IMR-90 (cell line): ENCODE data around the gene MTAP.

Experiments used
- BHLHE40 ChIP-seq: fragments of 150-350 bp; IDR thresholded peaks from 2 replicates; pipeline ENCODE4 v1.6.1; 2016; ENCODE audit warnings: mild to moderate bottlenecking, low read depth, low read length
- CEBPB ChIP-seq: IDR thresholded peaks from 2 replicates; pipeline ENCODE4 v1.6.1; 2012; ENCODE audit warnings: low read depth, low read length, improper control_type of control experiment
- FOS ChIP-seq: fragments of 150-350 bp; IDR thresholded peaks from 2 replicates; pipeline ENCODE4 v1.6.1; 2016; ENCODE audit warnings: low read depth, low read length
- MAZ ChIP-seq: IDR thresholded peaks from 2 replicates; pipeline ENCODE4 v1.6.1; 2012; ENCODE audit warnings: low read depth, mild to moderate bottlenecking, low read length, improper control_type of control experiment, moderate library complexity, borderline replicate concordance
- NFE2L2 ChIP-seq: fragments of 150-350 bp; IDR thresholded peaks from 2 replicates; pipeline ENCODE4 v1.6.1; 2016; ENCODE audit warnings: low read depth, mild to moderate bottlenecking, low read length
- POLR2A ChIP-seq: IDR thresholded peaks from 2 replicates; pipeline ENCODE4 v1.6.1; 2012; ENCODE audit warnings: mild to moderate bottlenecking, low read depth, low read length
- RAD21 ChIP-seq: IDR thresholded peaks from 2 replicates; pipeline ENCODE4 v1.6.1; 2012; ENCODE audit warnings: low read length, improper control_type of control experiment
- RFX5 ChIP-seq: IDR thresholded peaks from 2 replicates; pipeline ENCODE4 v1.8.0; 2012; ENCODE audit warnings: low read depth, mild to moderate bottlenecking, low read length, moderate library complexity
- TF ChIP-seq, protein P1 (sequence below): conservative IDR thresholded peaks from 2 replicates; pipeline ENCODE4 v1.5.1; 2012; ENCODE audit warnings: mild to moderate bottlenecking, low read depth, low read length, improper control_type of control experiment
- TF ChIP-seq, protein P2 (sequence below): fragments of 150-350 bp; IDR thresholded peaks from 2 replicates; pipeline ENCODE4 v1.6.1; 2016; ENCODE audit warnings: low read depth, mild to moderate bottlenecking, low read length, moderate library complexity, borderline replicate concordance

DNA sequence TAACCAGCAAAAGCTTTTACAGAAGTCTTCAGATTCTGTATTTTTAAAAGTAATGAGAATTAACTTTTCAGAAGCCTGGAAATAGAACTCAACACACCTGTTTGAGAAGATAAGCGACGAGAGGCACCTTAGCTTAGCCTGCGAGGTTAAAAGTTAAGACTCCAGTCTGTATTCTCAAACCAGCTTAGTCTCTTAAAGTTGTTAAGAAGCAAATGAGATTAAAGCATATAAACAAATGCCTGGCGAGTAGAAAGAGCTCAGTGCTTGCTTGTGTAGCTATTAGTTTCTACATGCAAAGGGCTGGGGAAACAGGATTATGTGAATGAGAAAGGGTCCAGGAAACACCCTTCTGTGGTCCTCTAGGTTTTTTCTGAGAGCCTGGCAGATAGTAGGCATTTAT lies 51.7 kb downstream of the MTAP start:
- TF ChIP-seq, protein P1, sequence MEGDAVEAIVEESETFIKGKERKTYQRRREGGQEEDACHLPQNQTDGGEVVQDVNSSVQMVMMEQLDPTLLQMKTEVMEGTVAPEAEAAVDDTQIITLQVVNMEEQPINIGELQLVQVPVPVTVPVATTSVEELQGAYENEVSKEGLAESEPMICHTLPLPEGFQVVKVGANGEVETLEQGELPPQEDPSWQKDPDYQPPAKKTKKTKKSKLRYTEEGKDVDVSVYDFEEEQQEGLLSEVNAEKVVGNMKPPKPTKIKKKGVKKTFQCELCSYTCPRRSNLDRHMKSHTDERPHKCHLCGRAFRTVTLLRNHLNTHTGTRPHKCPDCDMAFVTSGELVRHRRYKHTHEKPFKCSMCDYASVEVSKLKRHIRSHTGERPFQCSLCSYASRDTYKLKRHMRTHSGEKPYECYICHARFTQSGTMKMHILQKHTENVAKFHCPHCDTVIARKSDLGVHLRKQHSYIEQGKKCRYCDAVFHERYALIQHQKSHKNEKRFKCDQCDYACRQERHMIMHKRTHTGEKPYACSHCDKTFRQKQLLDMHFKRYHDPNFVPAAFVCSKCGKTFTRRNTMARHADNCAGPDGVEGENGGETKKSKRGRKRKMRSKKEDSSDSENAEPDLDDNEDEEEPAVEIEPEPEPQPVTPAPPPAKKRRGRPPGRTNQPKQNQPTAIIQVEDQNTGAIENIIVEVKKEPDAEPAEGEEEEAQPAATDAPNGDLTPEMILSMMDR = no peak
- TF ChIP-seq BHLHE40 (no peak), RAD21 (no peak), MAZ (no peak), RFX5 (no peak), CEBPB (no peak), NFE2L2 (no peak), POLR2A (no peak), FOS (no peak)
- TF ChIP-seq, protein P2, sequence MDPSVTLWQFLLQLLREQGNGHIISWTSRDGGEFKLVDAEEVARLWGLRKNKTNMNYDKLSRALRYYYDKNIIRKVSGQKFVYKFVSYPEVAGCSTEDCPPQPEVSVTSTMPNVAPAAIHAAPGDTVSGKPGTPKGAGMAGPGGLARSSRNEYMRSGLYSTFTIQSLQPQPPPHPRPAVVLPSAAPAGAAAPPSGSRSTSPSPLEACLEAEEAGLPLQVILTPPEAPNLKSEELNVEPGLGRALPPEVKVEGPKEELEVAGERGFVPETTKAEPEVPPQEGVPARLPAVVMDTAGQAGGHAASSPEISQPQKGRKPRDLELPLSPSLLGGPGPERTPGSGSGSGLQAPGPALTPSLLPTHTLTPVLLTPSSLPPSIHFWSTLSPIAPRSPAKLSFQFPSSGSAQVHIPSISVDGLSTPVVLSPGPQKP = no peak
